Transverse colon (tissue), 4 donors: ENCODE measurements around the gene KRT38. TPM values are rescaled to one million over a fixed set of nuclear protein-coding genes. Genes with fewer than 3 reads are reported as not detected.

Experiments used
- DNase-seq: peaks from one replicate; pipeline ENCODE4 v3.0.0-alpha.2; 2019
- H3K27ac ChIP-seq, 4 donors: fragments of 200-600 bp; sonication (generic); 2 replicates each; pipeline ENCODE4 v1.5.1; 2016 to 2018; ENCODE audit warnings: inconsistent platforms in 4 of 4
- H3K27me3 ChIP-seq: fragments of 200-600 bp; sonication (generic); 2 replicates; pipeline ENCODE4 v1.5.1; 2017; ENCODE audit warnings: inconsistent platforms
- H3K36me3 ChIP-seq, 4 donors: fragments of 200-600 bp; sonication (generic); 2 replicates each; pipeline ENCODE4 v1.5.1; 2017 to 2019; ENCODE audit warnings: inconsistent platforms in 4 of 4
- H3K4me1 ChIP-seq, 4 donors: fragments of 200-600 bp; sonication (generic); 2 replicates each; pipeline ENCODE4 v1.5.1; 2017 to 2020; ENCODE audit warnings: inconsistent platforms in 4 of 4
- H3K4me3 ChIP-seq, 4 donors: fragments of 200-600 bp; sonication (generic); 1 replicate in 1 of 4; 2 replicates in 3 of 4; pipeline versions ENCODE4 v1.5.1 to v1.6.1; 2017 to 2019; ENCODE audit warnings: inconsistent platforms in 4 of 4
- H3K9me3 ChIP-seq, 2 donors: fragments of 200-600 bp; sonication (generic); 2 replicates each; pipeline ENCODE4 v1.5.1; 2017 to 2019; ENCODE audit warnings: inconsistent platforms in 2 of 2
- CTCF ChIP-seq, 5 experiments: fragments of 200-600 bp in 3 of 5; fragments of 450-650 bp in 2 of 5; sonication (generic) in 3 of 5; IDR thresholded peaks; 1 replicate in 2 of 5; 2 replicates in 3 of 5; pipeline ENCODE4 v1.5.1; 2016 to 2017; ENCODE audit warnings: antibody characterized with exemption in 5 of 5, inconsistent platforms in 3 of 5, mild to moderate bottlenecking in 2 of 5, moderate library complexity in 1 of 5
- EP300 ChIP-seq: sonication (generic); formaldehyde crosslinking; IDR thresholded peaks from one replicate; pipeline ENCODE4 v1.6.1; 2017; ENCODE audit warnings: antibody characterized with exemption, low read depth
- POLR2A ChIP-seq: fragments of 450-650 bp; IDR thresholded peaks from one replicate; pipeline ENCODE4 v1.6.1; 2016; ENCODE audit warnings: antibody characterized with exemption, mild to moderate bottlenecking, moderate library complexity
- POLR2AphosphoS5 ChIP-seq, 3 donors: sonication (generic); formaldehyde crosslinking; IDR thresholded peaks; one replicate each; pipeline ENCODE4 v1.6.1; 2016; ENCODE audit warnings: antibody characterized with exemption in 3 of 3
- WGBS, 2 donors: methylation state at CpG; one replicate each; pipeline ENCODE4 v1.1.5; 2018; ENCODE audit warnings: low coverage in 1 of 2; 5-methylcytosine and 5-hydroxymethylcytosine counted together
- in situ Hi-C, 4 donors: fragments of 200-750 bp; cut with MboI; loops; one replicate each; pipeline versions ENCODE4 v1.15.0 to v1.15.1; 2017; ENCODE audit warnings: low sequenced_read_pairs in 3 of 4, low pct_ligation_motif_present in 1 of 4, low pct_unique_long_range_greater_than_20kb in 1 of 4
- intact Hi-C: fragments of 100-400 bp; cut with DNase I; formaldehyde crosslinking; loops from one replicate; pipeline ENCODE4 v1.15.1; 2023; ENCODE audit warnings: low total_unique reads
- total RNA-seq, 4 donors: library from RNA; depleted of rRNA; stranded (reverse); fragments of >200 nt; gene quantifications; one replicate each; pipeline ENCODE4 v1.1.0, GENCODE V29; 2016

Gene KRT38
- total RNA-seq, 4 donors from 2014 or later: not detected

GRCh38 chr17:41475421-41475820 lies 34.6 kb upstream of the KRT38 start:
- no peak for DNase-seq
- H3K36me3 ChIP-seq: no peaks in the 10 kb centered on the region
- H3K9me3 ChIP-seq: no peaks in the 10 kb centered on the region
- no peak overlapping the region for H3K4me3 ChIP-seq
- no peak overlapping the region for H3K27ac ChIP-seq
- intact Hi-C loops: no loop called here
- no peaks in the 10 kb centered on the region for H3K27me3 ChIP-seq
- in situ Hi-C loops: no loop called here
- no peak for TF ChIP-seq POLR2A
- TF ChIP-seq EP300: no peak
- TF ChIP-seq CTCF (IDR thresholded peaks at IDR 0.05): no peak
- H3K4me1 ChIP-seq: no peaks in the 10 kb centered on the region
- 98% methylated on average over 4 of the region's 4 CpGs; no CpG with 5 or more reads in 1 of the 2 donors for WGBS, 2 donors

GRCh38 chr17:41474863-41475262 lies 34.1 kb upstream of the KRT38 start:
- no peaks in the 10 kb centered on the region for H3K27me3 ChIP-seq
- H3K27ac ChIP-seq: no peak overlapping the region
- no peaks in the 10 kb centered on the region for H3K9me3 ChIP-seq
- no peaks in the 10 kb centered on the region for H3K4me1 ChIP-seq
- intact Hi-C loops (no loop called here), in situ Hi-C loops (no loop called here)
- TF ChIP-seq EP300 (no peak), CTCF (IDR thresholded peaks at IDR 0.05) (no peak), POLR2A (no peak), POLR2AphosphoS5 (IDR thresholded peaks at IDR 0.05) (no peak)
- H3K4me3 ChIP-seq: no peak overlapping the region
- no peaks in the 10 kb centered on the region for H3K36me3 ChIP-seq
- no peak for DNase-seq
- WGBS, 2 donors: 29 to 48% methylated on average over 6 to 8 of the region's 8 CpGs

GRCh38 chr17:41468346-41468745 lies 27.6 kb upstream of the KRT38 start:
- TF ChIP-seq POLR2A: no peak
- TF ChIP-seq POLR2AphosphoS5 (IDR thresholded peaks at IDR 0.05): no peak
- no peak for TF ChIP-seq CTCF (IDR thresholded peaks at IDR 0.05)
- no peak for TF ChIP-seq EP300
- Histone ChIP-seq H3K4me3 (no peak overlapping the region), H3K27ac (no peak overlapping the region), H3K4me1 (no peaks in the 10 kb centered on the region), H3K9me3 (no peaks in the 10 kb centered on the region), H3K36me3 (no peaks in the 10 kb centered on the region), H3K27me3 (no peaks in the 10 kb centered on the region)
- in situ Hi-C loops (no loop called here), intact Hi-C loops (no loop called here)
- no peak for DNase-seq

GRCh38 chr17:41467561-41467960 lies 26.8 kb upstream of the KRT38 start:
- Histone ChIP-seq H3K4me3 (no peak overlapping the region), H3K4me1 (no peaks in the 10 kb centered on the region), H3K36me3 (no peaks in the 10 kb centered on the region), H3K27ac (no peak overlapping the region), H3K9me3 (no peaks in the 10 kb centered on the region), H3K27me3 (no peaks in the 10 kb centered on the region)
- intact Hi-C loops: no loop called here
- in situ Hi-C loops: no loop called here
- 53 to 70% methylated on average over 2 to 4 of the region's 4 CpGs for WGBS, 2 donors
- DNase-seq: no peak
- TF ChIP-seq CTCF (IDR thresholded peaks at IDR 0.05) (no peak), POLR2A (no peak), EP300 (no peak), POLR2AphosphoS5 (IDR thresholded peaks at IDR 0.05) (no peak)
